SK-N-SH treated with all-trans-retinoic acid at 6 μM for 48 hours (cell line): ENCODE measurements around the gene CHCHD5.

Source experiments
- BACH2 ChIP-seq: fragments of 250-450 bp; sonication (Bioruptor Pico); IDR thresholded peaks from 2 replicates; pipeline ENCODE4 v1.9.0; 2021; ENCODE audit warnings: mild to moderate bottlenecking, borderline replicate concordance
- CSDC2 ChIP-seq: fragments of 250-450 bp; sonication (Bioruptor Pico); IDR thresholded peaks from 2 replicates; pipeline ENCODE4 v1.5.0; 2020; ENCODE audit warnings: mild to moderate bottlenecking, moderate library complexity
- ESRRG ChIP-seq: fragments of 250-450 bp; sonication (Bioruptor Pico); IDR thresholded peaks from 2 replicates; pipeline ENCODE4 v1.6.1; 2021; ENCODE audit warnings: mild to moderate bottlenecking
- POU6F1 ChIP-seq: fragments of 250-450 bp; sonication (Bioruptor Pico); IDR thresholded peaks from 2 replicates; pipeline ENCODE4 v1.8.0; 2021; ENCODE audit warnings: low read depth, mild to moderate bottlenecking, moderate library complexity, borderline replicate concordance
- TCF4 ChIP-seq: fragments of 250-450 bp; sonication (Bioruptor Pico); IDR thresholded peaks from 2 replicates; pipeline ENCODE4 v1.8.0; 2021; ENCODE audit warnings: mild to moderate bottlenecking, moderate library complexity, borderline replicate concordance
- ZFP3 ChIP-seq: fragments of 250-450 bp; sonication (Bioruptor Pico); IDR thresholded peaks from 2 replicates; pipeline ENCODE4 v1.5.0; 2020; ENCODE audit warnings: mild to moderate bottlenecking, moderate library complexity
- ZFP30 ChIP-seq: fragments of 450-650 bp; formaldehyde crosslinking; IDR thresholded peaks from 2 replicates; pipeline ENCODE4 v1.5.0; 2022; ENCODE audit warnings: mild to moderate bottlenecking, moderate library complexity
- ZNF565 ChIP-seq: fragments of 450-650 bp; formaldehyde crosslinking; conservative IDR thresholded peaks from 2 replicates; pipeline ENCODE4 v1.5.0; 2020; ENCODE audit warnings: low read depth, mild to moderate bottlenecking, moderate library complexity
- TF ChIP-seq, protein P1 (sequence below): fragments of 250-450 bp; sonication (Bioruptor Pico); IDR thresholded peaks from 2 replicates; pipeline ENCODE4 v1.5.1; 2020; ENCODE audit warnings: low read depth, mild to moderate bottlenecking, moderate library complexity
- TF ChIP-seq, protein P2 (sequence below): fragments of 250-450 bp; sonication (Bioruptor Pico); IDR thresholded peaks from 2 replicates; pipeline ENCODE4 v1.8.0; 2020; ENCODE audit warnings: mild to moderate bottlenecking, moderate library complexity, borderline replicate concordance
- TF ChIP-seq, protein P3 (sequence below): fragments of 250-450 bp; sonication (Bioruptor Pico); IDR thresholded peaks from 2 replicates; pipeline ENCODE4 v1.5.1; 2021; ENCODE audit warnings: mild to moderate bottlenecking, moderate library complexity

DNA sequence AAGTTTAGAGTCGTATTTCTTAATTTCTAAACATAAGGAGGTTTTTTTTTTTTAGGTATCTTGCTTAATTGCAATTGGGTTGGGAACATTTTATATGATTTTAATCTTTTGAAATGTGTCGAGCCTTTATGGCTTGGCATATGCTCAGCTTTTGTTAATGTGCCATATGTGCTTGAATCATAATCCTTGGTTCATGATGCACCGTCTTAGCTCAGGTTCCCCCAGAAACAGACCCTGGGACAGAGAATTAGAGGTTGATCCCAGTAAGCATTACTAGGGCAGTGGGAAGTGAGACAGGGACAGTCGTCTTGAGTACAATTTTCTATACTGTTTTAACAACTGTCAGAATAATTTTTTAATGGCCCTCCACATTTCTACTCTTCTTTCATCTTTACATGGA is 9.3 kb downstream of the CHCHD5 start:
- no peak for TF ChIP-seq ZFP3
- no peak for TF ChIP-seq TCF4 (CRISPR knock-in tag)
- TF ChIP-seq, protein P1, sequence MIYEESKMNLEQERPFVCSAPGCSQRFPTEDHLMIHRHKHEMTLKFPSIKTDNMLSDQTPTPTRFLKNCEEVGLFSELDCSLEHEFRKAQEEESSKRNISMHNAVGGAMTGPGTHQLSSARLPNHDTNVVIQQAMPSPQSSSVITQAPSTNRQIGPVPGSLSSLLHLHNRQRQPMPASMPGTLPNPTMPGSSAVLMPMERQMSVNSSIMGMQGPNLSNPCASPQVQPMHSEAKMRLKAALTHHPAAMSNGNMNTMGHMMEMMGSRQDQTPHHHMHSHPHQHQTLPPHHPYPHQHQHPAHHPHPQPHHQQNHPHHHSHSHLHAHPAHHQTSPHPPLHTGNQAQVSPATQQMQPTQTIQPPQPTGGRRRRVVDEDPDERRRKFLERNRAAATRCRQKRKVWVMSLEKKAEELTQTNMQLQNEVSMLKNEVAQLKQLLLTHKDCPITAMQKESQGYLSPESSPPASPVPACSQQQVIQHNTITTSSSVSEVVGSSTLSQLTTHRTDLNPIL (CRISPR knock-in tag) = no peak
- TF ChIP-seq BACH2 (CRISPR knock-in tag) = no peak
- TF ChIP-seq, protein P2, sequence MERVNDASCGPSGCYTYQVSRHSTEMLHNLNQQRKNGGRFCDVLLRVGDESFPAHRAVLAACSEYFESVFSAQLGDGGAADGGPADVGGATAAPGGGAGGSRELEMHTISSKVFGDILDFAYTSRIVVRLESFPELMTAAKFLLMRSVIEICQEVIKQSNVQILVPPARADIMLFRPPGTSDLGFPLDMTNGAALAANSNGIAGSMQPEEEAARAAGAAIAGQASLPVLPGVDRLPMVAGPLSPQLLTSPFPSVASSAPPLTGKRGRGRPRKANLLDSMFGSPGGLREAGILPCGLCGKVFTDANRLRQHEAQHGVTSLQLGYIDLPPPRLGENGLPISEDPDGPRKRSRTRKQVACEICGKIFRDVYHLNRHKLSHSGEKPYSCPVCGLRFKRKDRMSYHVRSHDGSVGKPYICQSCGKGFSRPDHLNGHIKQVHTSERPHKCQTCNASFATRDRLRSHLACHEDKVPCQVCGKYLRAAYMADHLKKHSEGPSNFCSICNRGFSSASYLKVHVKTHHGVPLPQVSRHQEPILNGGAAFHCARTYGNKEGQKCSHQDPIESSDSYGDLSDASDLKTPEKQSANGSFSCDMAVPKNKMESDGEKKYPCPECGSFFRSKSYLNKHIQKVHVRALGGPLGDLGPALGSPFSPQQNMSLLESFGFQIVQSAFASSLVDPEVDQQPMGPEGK (CRISPR knock-in tag) = no peak
- no peak for TF ChIP-seq POU6F1 (CRISPR knock-in tag)
- TF ChIP-seq, protein P3, sequence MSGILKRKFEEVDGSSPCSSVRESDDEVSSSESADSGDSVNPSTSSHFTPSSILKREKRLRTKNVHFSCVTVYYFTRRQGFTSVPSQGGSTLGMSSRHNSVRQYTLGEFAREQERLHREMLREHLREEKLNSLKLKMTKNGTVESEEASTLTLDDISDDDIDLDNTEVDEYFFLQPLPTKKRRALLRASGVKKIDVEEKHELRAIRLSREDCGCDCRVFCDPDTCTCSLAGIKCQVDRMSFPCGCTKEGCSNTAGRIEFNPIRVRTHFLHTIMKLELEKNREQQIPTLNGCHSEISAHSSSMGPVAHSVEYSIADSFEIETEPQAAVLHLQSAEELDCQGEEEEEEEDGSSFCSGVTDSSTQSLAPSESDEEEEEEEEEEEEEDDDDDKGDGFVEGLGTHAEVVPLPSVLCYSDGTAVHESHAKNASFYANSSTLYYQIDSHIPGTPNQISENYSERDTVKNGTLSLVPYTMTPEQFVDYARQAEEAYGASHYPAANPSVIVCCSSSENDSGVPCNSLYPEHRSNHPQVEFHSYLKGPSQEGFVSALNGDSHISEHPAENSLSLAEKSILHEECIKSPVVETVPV = no peak
- no peak for TF ChIP-seq ZNF565 (CRISPR knock-in tag)
- no peak for TF ChIP-seq CSDC2 (CRISPR knock-in tag)
- TF ChIP-seq ESRRG (CRISPR knock-in tag) = no peak
- no peak for TF ChIP-seq ZFP30 (CRISPR knock-in tag)
